Gastroesophageal sphincter (tissue), 3 donors: ENCODE results near the gene SLC35B2.

Experiments
- EP300 ChIP-seq: sonication (generic); formaldehyde crosslinking; IDR thresholded peaks from one replicate; pipeline ENCODE4 v1.6.1; 2017; ENCODE audit warnings: antibody characterized with exemption, mild to moderate bottlenecking
- TF ChIP-seq, protein P1 (sequence below), 4 experiments: fragments of 200-600 bp in 2 of 4; fragments of 450-650 bp in 2 of 4; sonication (generic) in 1 of 4; IDR thresholded peaks; one replicate each; pipeline ENCODE4 v1.5.1; 2017 to 2019; ENCODE audit warnings: antibody characterized with exemption in 4 of 4, mild to moderate bottlenecking in 2 of 4, moderate library complexity in 2 of 4

DNA sequence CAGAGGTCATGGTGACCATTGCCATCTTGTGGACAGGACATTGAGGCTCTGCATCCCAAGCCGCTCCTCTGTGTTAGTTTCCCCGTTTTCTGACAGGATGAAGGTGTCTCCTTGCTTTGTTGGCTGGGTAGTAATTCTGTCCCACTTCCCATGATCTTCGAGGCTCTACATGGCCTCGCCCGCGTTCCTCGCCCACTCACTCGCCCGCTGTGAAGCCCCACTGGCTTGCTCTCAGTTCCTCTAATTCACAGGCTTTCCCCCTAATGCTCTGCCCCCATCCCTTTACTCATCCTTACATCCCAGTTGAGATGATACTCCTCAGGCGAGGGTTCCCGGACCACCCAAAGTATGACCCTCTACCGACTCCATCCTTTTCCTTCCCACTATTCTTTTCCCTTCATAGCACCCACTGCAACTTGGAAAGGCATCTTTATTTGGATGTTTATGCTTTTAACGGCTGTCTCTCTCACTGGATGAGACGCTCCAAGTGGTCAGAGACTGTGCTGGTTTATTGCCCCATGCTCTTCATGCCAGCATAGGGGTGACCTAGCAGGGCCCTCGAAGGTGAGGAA lies 511 bp upstream of the SLC35B2 start:
- TF ChIP-seq, protein P1, sequence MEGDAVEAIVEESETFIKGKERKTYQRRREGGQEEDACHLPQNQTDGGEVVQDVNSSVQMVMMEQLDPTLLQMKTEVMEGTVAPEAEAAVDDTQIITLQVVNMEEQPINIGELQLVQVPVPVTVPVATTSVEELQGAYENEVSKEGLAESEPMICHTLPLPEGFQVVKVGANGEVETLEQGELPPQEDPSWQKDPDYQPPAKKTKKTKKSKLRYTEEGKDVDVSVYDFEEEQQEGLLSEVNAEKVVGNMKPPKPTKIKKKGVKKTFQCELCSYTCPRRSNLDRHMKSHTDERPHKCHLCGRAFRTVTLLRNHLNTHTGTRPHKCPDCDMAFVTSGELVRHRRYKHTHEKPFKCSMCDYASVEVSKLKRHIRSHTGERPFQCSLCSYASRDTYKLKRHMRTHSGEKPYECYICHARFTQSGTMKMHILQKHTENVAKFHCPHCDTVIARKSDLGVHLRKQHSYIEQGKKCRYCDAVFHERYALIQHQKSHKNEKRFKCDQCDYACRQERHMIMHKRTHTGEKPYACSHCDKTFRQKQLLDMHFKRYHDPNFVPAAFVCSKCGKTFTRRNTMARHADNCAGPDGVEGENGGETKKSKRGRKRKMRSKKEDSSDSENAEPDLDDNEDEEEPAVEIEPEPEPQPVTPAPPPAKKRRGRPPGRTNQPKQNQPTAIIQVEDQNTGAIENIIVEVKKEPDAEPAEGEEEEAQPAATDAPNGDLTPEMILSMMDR (IDR thresholded peaks at IDR 0.05): no peak
- TF ChIP-seq EP300: no peak
